ENCODE measurements around the gene PDE8B. TPM values are rescaled to one million over a fixed set of nuclear protein-coding genes. Genes with fewer than 3 reads are reported as not detected.
A peak's percentile ranks its signal among the peaks of the same experiment; 100 is the strongest.

The PDE8B gene
- total RNA-seq, 2 donors from 2014 or later: 0.07 to 0.36 TPM

DNA sequence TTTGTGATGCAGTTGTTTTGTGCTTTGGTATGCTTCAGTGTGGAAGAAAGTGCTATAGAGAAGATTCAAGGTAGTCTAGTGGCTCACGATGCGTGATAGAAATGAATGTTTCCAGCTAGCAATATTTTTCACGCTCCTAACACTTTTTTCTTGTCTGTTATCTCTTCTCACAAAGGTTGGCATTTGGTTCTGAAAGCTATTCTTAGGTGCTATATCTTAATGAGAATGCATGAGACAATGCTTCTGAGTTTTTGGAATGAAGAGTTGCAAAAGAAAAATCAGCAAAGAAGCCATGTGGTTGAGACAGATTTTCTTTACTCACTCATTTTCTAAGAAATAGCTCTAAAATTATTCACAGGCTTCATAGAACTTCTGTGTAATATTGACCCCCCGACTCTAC is 122.6 kb downstream of the PDE8B start:
- H3K4me3 Mint-ChIP-seq: no peak overlapping the region
- peaks cover 18% of the 10 kb centered on the region for H3K27me3 Mint-ChIP-seq (ENCODE audit: low read depth)
- peaks cover 0 to 1% of the 10 kb centered on the region in 2 donors for H3K9me3 Mint-ChIP-seq
- no peak overlapping the region for H3K27ac Mint-ChIP-seq
- peaks cover 40% of the 10 kb centered on the region for H3K4me1 Mint-ChIP-seq (ENCODE audit: low read depth)
- DNase-seq (no peak), ATAC-seq (replicated peaks in 1 of 2) (no peak)
- peaks cover 0 to 1% of the 10 kb centered on the region in 2 donors for H3K36me3 Mint-ChIP-seq (ENCODE audit: insufficient read depth in 2 of 2)

DNA sequence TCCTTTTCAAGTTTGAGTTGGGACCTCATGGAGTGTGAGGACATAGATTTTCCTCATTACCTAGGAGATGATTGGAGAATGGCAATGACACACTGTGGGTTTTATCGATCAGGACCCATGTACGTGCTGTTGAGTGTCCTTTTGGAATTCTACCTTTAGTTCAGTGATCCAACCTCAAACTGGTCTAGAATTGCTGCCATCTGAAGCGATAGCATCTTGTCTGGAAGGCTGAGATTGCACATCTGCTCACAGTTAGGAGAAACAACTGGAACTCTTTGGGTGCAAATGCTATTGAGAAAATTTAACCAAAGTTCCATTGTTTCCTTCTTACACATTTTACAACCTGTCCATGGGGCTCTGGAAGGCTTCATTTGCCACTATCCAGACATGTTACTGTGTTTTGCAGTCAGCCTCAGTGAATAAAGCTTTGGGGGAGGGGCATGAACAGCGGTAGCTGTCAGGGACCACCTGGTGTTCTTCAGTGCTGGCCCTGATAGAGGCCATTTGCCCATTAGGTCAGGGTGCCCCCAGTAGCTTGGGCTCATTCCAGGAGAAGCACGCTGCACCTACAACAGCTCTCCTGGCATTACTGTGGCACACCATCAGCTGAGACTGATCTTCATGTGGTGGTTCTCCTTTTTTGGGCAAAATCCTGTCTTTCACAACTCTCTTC is 123.1 kb downstream of the PDE8B start:
- Mint-ChIP-seq H3K36me3 (ENCODE audit: insufficient read depth in 2 of 2) (peaks cover 0 to 1% of the 10 kb centered on the region in 2 donors), H3K4me1 (ENCODE audit: low read depth) (peaks cover 35% of the 10 kb centered on the region), H3K27me3 (ENCODE audit: low read depth) (peaks cover 18% of the 10 kb centered on the region), H3K9me3 (peaks cover 0 to 1% of the 10 kb centered on the region in 2 donors), H3K4me3 (no peak overlapping the region), H3K27ac (no peak overlapping the region)
- no peak for DNase-seq
- ATAC-seq (replicated peaks in 1 of 2): no peak

DNA sequence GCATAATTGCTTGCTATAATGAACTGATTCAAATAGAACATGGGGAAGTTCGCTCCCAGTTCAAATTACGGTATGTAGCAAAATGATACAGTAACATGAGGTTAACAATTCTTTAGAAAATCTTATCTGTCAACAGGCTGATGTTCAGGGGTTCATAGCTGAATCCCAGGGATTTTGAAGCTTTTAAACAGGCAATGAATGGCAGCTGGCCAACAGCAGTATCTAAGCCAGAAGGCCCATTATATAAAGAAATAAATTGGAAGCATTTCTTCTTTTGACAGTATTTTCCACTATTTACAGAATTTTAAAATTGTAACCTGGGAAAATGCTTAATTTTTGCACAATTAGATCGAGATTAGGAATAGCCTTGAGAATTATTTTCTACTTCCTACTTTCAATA is 126.8 kb downstream of the PDE8B start:
- Mint-ChIP-seq H3K36me3 (ENCODE audit: insufficient read depth in 2 of 2) (no peaks in the 10 kb centered on the region), H3K27me3 (ENCODE audit: low read depth) (peaks cover 6% of the 10 kb centered on the region), H3K4me1 (ENCODE audit: low read depth) (no peaks in the 10 kb centered on the region), H3K9me3 (no peaks in the 10 kb centered on the region), H3K4me3 (no peak overlapping the region), H3K27ac (no peak overlapping the region)
- ATAC-seq (replicated peaks in 1 of 2): no peak
- DNase-seq: no peak

DNA sequence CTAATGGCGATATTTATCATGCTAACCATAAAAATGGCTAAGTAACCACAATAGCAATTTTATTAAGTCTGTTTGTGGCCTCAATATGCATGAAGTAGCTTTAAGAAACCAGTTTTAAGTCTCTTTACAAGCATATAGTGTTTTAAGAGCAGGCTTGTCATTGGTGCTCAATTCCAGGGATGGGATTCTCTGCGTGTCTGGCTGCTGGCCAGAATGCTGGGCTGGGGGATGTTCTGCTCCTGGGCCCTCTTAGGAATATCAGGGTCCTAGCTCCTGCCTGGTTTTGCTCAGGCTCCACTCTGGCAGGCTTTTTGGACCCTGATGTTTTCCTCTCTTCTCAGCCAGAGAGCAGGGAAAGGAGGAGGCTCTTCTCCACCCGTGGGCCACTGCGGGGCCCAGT is 127.2 kb downstream of the PDE8B start:
- Mint-ChIP-seq H3K27ac (no peak overlapping the region), H3K4me1 (ENCODE audit: low read depth) (no peaks in the 10 kb centered on the region), H3K9me3 (no peaks in the 10 kb centered on the region), H3K36me3 (ENCODE audit: insufficient read depth in 2 of 2) (no peaks in the 10 kb centered on the region), H3K27me3 (ENCODE audit: low read depth) (peaks cover 6% of the 10 kb centered on the region), H3K4me3 (no peak overlapping the region)
- DNase-seq: no peak
- no peak for ATAC-seq (replicated peaks in 1 of 2)

- DNase-seq (no peak), ATAC-seq (replicated peaks in 1 of 2) (no peak)
- Mint-ChIP-seq H3K9me3 (no peaks in the 10 kb centered on the region), H3K27ac (no peak overlapping the region), H3K36me3 (ENCODE audit: insufficient read depth in 2 of 2) (no peaks in the 10 kb centered on the region), H3K4me1 (ENCODE audit: low read depth) (no peaks in the 10 kb centered on the region), H3K4me3 (no peak overlapping the region), H3K27me3 (ENCODE audit: low read depth) (peaks cover 6% of the 10 kb centered on the region)
Observed at GRCh38 chr5:77339337-77339890, 128.9 kb downstream of the PDE8B start.

- Mint-ChIP-seq H3K36me3 (ENCODE audit: insufficient read depth in 2 of 2) (no peaks in the 10 kb centered on the region), H3K27ac (no peak overlapping the region), H3K9me3 (no peaks in the 10 kb centered on the region), H3K4me1 (ENCODE audit: low read depth) (no peaks in the 10 kb centered on the region), H3K27me3 (ENCODE audit: low read depth) (peaks cover 6% of the 10 kb centered on the region), H3K4me3 (no peak overlapping the region)
- no peak for ATAC-seq (replicated peaks in 1 of 2)
- DNase-seq: no peak
Observed at GRCh38 chr5:77343165-77343564, 132.7 kb downstream of the PDE8B start.

GRCh38 chr5:77347435-77348098 is 137.1 kb downstream of the PDE8B start:
- Mint-ChIP-seq H3K4me3 (no peak overlapping the region), H3K9me3 (no peaks in the 10 kb centered on the region), H3K4me1 (ENCODE audit: low read depth) (no peaks in the 10 kb centered on the region), H3K27ac (no peak overlapping the region), H3K36me3 (ENCODE audit: insufficient read depth in 2 of 2) (no peaks in the 10 kb centered on the region), H3K27me3 (ENCODE audit: low read depth) (peaks cover 6% of the 10 kb centered on the region)
- DNase-seq (no peak), ATAC-seq (replicated peaks in 1 of 2) (no peak)

- Mint-ChIP-seq H3K9me3 (no peaks in the 10 kb centered on the region), H3K27me3 (ENCODE audit: low read depth) (peaks cover 26% of the 10 kb centered on the region), H3K4me1 (ENCODE audit: low read depth) (peaks cover 17% of the 10 kb centered on the region), H3K4me3 (no peak overlapping the region), H3K27ac (no peak overlapping the region), H3K36me3 (ENCODE audit: insufficient read depth in 2 of 2) (peaks cover 0 to 1% of the 10 kb centered on the region in 2 donors)
- DNase-seq (no peak), ATAC-seq (replicated peaks in 1 of 2) (no peak)
Observed at GRCh38 chr5:77353251-77353650, 142.8 kb downstream of the PDE8B start.

GRCh38 chr5:77354454-77354853 is 144.0 kb downstream of the PDE8B start:
- DNase-seq: no peak
- H3K9me3 Mint-ChIP-seq: no peaks in the 10 kb centered on the region
- peaks cover 0 to 1% of the 10 kb centered on the region in 2 donors for H3K36me3 Mint-ChIP-seq (ENCODE audit: insufficient read depth in 2 of 2)
- H3K27ac Mint-ChIP-seq: no peak overlapping the region
- H3K27me3 Mint-ChIP-seq (ENCODE audit: low read depth): peaks cover 26% of the 10 kb centered on the region
- no peak for ATAC-seq (replicated peaks in 1 of 2)
- no peak overlapping the region for H3K4me3 Mint-ChIP-seq
- peaks cover 25% of the 10 kb centered on the region for H3K4me1 Mint-ChIP-seq (ENCODE audit: low read depth)

DNA sequence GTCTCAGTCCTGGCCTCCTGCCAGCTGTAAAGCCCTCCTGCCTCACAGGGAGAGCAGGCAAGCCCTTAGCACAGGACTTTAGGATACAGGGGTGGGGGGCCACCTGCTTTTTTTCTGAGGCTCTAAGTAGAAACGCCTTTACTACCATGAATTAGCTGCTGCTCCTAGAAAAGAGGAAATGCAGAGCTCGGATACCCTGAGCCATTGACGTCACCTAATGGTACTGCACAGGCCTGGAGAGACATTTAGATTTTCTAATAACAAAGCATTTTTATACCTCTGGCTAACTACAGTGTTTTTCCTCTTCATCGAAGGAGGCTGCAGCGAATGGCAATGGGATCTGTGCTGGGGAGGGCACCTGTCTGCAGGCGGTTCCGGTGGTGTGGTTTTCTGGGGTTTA is 144.6 kb downstream of the PDE8B start:
- Mint-ChIP-seq H3K36me3 (ENCODE audit: insufficient read depth in 2 of 2) (peaks cover 0 to 1% of the 10 kb centered on the region in 2 donors), H3K4me3 (no peak overlapping the region), H3K27ac (no peak overlapping the region), H3K4me1 (ENCODE audit: low read depth) (peaks cover 25% of the 10 kb centered on the region), H3K9me3 (no peaks in the 10 kb centered on the region), H3K27me3 (ENCODE audit: low read depth) (peaks cover 23% of the 10 kb centered on the region)
- ATAC-seq (replicated peaks in 1 of 2): no peak
- DNase-seq: no peak

GRCh38 chr5:77355751-77356150 is 145.3 kb downstream of the PDE8B start:
- peaks cover 0 to 1% of the 10 kb centered on the region in 2 donors for H3K36me3 Mint-ChIP-seq (ENCODE audit: insufficient read depth in 2 of 2)
- H3K27ac Mint-ChIP-seq: no peak overlapping the region

GRCh38 chr5:77356740-77357139 is 146.3 kb downstream of the PDE8B start:
- peaks cover 25% of the 10 kb centered on the region for H3K4me1 Mint-ChIP-seq (ENCODE audit: low read depth)

More at GRCh38 chr5:77355751-77356150, 145.3 kb downstream of the PDE8B start:
- H3K4me1 Mint-ChIP-seq (ENCODE audit: low read depth): peaks cover 25% of the 10 kb centered on the region
- DNase-seq (no peak), ATAC-seq (replicated peaks in 1 of 2) (no peak)
- no peak overlapping the region for H3K4me3 Mint-ChIP-seq
- no peaks in the 10 kb centered on the region for H3K9me3 Mint-ChIP-seq
- H3K27me3 Mint-ChIP-seq (ENCODE audit: low read depth): peaks cover 19% of the 10 kb centered on the region

More at GRCh38 chr5:77356740-77357139, 146.3 kb downstream of the PDE8B start:
- H3K27ac Mint-ChIP-seq: peak overlapping the region; percentile 29
- peaks cover 0 to 1% of the 10 kb centered on the region in 2 donors for H3K36me3 Mint-ChIP-seq (ENCODE audit: insufficient read depth in 2 of 2)
- H3K27me3 Mint-ChIP-seq (ENCODE audit: low read depth): peaks cover 19% of the 10 kb centered on the region
- DNase-seq (peak; percentile 58 to 68), ATAC-seq (replicated peaks in 1 of 2) (peak; percentile 91 to 93)
- H3K4me3 Mint-ChIP-seq: peak overlapping the region; percentile 47 to 54
- H3K9me3 Mint-ChIP-seq: no peaks in the 10 kb centered on the region
